Breast epithelium (tissue), 4 donors: ENCODE data around the gene APOL4. TPM values are rescaled to one million over a fixed set of nuclear protein-coding genes. Genes with fewer than 3 reads are reported as not detected.
A peak's percentile ranks its signal among the peaks of the same experiment; 100 is the strongest.

Source experiments
- DNase-seq, 2 donors: peaks; one replicate each; pipeline ENCODE4 v3.0.0-alpha.2; 2019; ENCODE audit warnings: low spot score in 2 of 2
- H3K27ac ChIP-seq, 2 donors: fragments of 200-600 bp; sonication (generic) in 1 of 2; one replicate each; pipeline ENCODE4 v1.5.1; 2016 to 2019; ENCODE audit warnings: mild to moderate bottlenecking in 1 of 2
- H3K27me3 ChIP-seq, 2 donors: fragments of 200-600 bp; sonication (generic) in 1 of 2; one replicate each; pipeline versions ENCODE4 v1.5.1 to v1.6.0; 2017 to 2019; ENCODE audit warnings: control low read depth in 1 of 2, mild to moderate bottlenecking in 1 of 2
- H3K36me3 ChIP-seq: fragments of 200-600 bp; one replicate; pipeline ENCODE4 v1.5.1; 2019
- H3K4me1 ChIP-seq, 2 donors: fragments of 200-600 bp; sonication (generic); one replicate each; pipeline ENCODE4 v1.5.1; 2016 to 2019; ENCODE audit warnings: control low read depth in 1 of 2
- H3K4me3 ChIP-seq, 3 donors: fragments of 200-600 bp; sonication (generic); 1 replicate in 2 of 3; 2 replicates in 1 of 3; pipeline ENCODE4 v1.5.1; 2016 to 2019; ENCODE audit warnings: mild to moderate bottlenecking in 3 of 3, moderate library complexity in 2 of 3
- H3K9me3 ChIP-seq, 2 donors: fragments of 200-600 bp; sonication (generic) in 1 of 2; one replicate each; pipeline ENCODE4 v1.5.1; 2016 to 2019; ENCODE audit warnings: control low read depth in 1 of 2
- CTCF ChIP-seq, 3 donors: fragments of 450-650 bp; IDR thresholded peaks; one replicate each; pipeline ENCODE4 v1.5.1; 2016 to 2017; ENCODE audit warnings: antibody characterized with exemption in 3 of 3, mild to moderate bottlenecking in 3 of 3, moderate library complexity in 3 of 3
- POLR2A ChIP-seq: fragments of 450-650 bp; IDR thresholded peaks from one replicate; pipeline ENCODE4 v1.6.1; 2016; ENCODE audit warnings: antibody characterized with exemption, mild to moderate bottlenecking, moderate library complexity
- POLR2AphosphoS5 ChIP-seq, 3 donors: sonication (generic); formaldehyde crosslinking; IDR thresholded peaks; one replicate each; pipeline ENCODE4 v1.6.1; 2017; ENCODE audit warnings: antibody characterized with exemption in 3 of 3
- intact Hi-C: fragments of 100-400 bp; cut with DNase I; formaldehyde crosslinking; loops from one replicate; pipeline ENCODE4 v1.15.1; 2023; ENCODE audit warnings: low total_unique reads
- total RNA-seq, 3 donors: library from RNA; depleted of rRNA; stranded (reverse); fragments of >200 nt; gene quantifications; one replicate each; pipeline ENCODE4 v1.1.0, GENCODE V29; 2016

Gene APOL4
- total RNA-seq, 3 donors from 2014 or later, result 4.9 to 41.3 (median 15.0) TPM

- Histone ChIP-seq H3K4me1 (peaks cover 0 to 14% of the 10 kb centered on the region in 2 donors), H3K27me3 (no peaks in the 10 kb centered on the region), H3K36me3 (no peaks in the 10 kb centered on the region), H3K4me3 (peak overlapping the region; percentile 52 to 73 (median 63)), H3K27ac (peak overlapping the region; percentile 88 to 92), H3K9me3 (no peaks in the 10 kb centered on the region)
- no peak for DNase-seq
- intact Hi-C loops, result no loop called here
- TF ChIP-seq CTCF (IDR thresholded peaks at IDR 0.05), result no peak
- no peak for TF ChIP-seq POLR2A
- no peak for TF ChIP-seq POLR2AphosphoS5 (IDR thresholded peaks at IDR 0.05)
These were observed 37.5 kb upstream of the APOL4 start for GRCh38 chr22:36239150-36239400.

GRCh38 chr22:36238373-36239149, 37.0 kb upstream of the APOL4 start:
- Histone ChIP-seq H3K4me3 (peak overlapping the region; percentile 52 to 73 (median 63)), H3K36me3 (no peaks in the 10 kb centered on the region), H3K9me3 (no peaks in the 10 kb centered on the region), H3K4me1 (peaks cover 0 to 9% of the 10 kb centered on the region in 2 donors), H3K27ac (peak overlapping the region; percentile 88 to 92), H3K27me3 (no peaks in the 10 kb centered on the region)
- TF ChIP-seq CTCF (IDR thresholded peaks at IDR 0.05) (no peak), POLR2A (no peak), POLR2AphosphoS5 (IDR thresholded peaks at IDR 0.05) (no peak)
- no peak for DNase-seq
- intact Hi-C loops, result no loop called here

GRCh38 chr22:36237462-36238372, 36.1 kb upstream of the APOL4 start:
- intact Hi-C loops, result no loop called here

GRCh38 chr22:36236388-36237319, 35.0 kb upstream of the APOL4 start:
- peak overlapping the region in 1 of 2 donors; percentile 92 for H3K27ac ChIP-seq
- DNase-seq, result no peak
- TF ChIP-seq POLR2A (no peak), CTCF (IDR thresholded peaks at IDR 0.05) (no peak), POLR2AphosphoS5 (IDR thresholded peaks at IDR 0.05) (no peak)
- H3K27me3 ChIP-seq, result no peaks in the 10 kb centered on the region
- intact Hi-C loops, result no loop called here
- peak overlapping the region; percentile 52 to 73 (median 63) for H3K4me3 ChIP-seq
- H3K36me3 ChIP-seq, result no peaks in the 10 kb centered on the region
- peaks cover 0 to 9% of the 10 kb centered on the region in 2 donors for H3K4me1 ChIP-seq
- H3K9me3 ChIP-seq, result no peaks in the 10 kb centered on the region

More at GRCh38 chr22:36237462-36238372, 36.1 kb upstream of the APOL4 start:
- TF ChIP-seq CTCF (IDR thresholded peaks at IDR 0.05) (no peak), POLR2A (no peak), POLR2AphosphoS5 (IDR thresholded peaks at IDR 0.05) (no peak)
- Histone ChIP-seq H3K36me3 (no peaks in the 10 kb centered on the region), H3K4me3 (peak overlapping the region; percentile 52 to 73 (median 63)), H3K27me3 (no peaks in the 10 kb centered on the region), H3K27ac (peak overlapping the region; percentile 88 to 92), H3K4me1 (peaks cover 0 to 9% of the 10 kb centered on the region in 2 donors), H3K9me3 (no peaks in the 10 kb centered on the region)
- DNase-seq, result no peak
